Activated CD4-positive, alpha-beta memory T cell treated with anti-CD3 and anti-CD28 coated beads, Interleukin-2, amount 10 ng/mL, durations not matched to agents 7 days and 5 days (primary cell): Measurements from ENCODE around the gene SPAG7. TPM values are rescaled to one million over a fixed set of nuclear protein-coding genes. Genes with fewer than 3 reads are reported as not detected.

Experiments used
- CTCF ChIA-PET: fragments of 350-600 bp; sonication (Branson Sonifier 250); formaldehyde crosslinking; loops from one replicate; lab custom pipeline; 2021; ENCODE audit warnings: antibody characterized with exemption, inconsistent platforms; lab: Charles Lee
- POLR2A ChIA-PET: fragments of 350-600 bp; sonication (Branson Sonifier 250); formaldehyde crosslinking; loops from one replicate; lab custom pipeline; 2021; ENCODE audit warnings: antibody characterized with exemption; lab: Charles Lee
- DNase-seq: peaks from one replicate; pipeline ENCODE4 v3.0.0-alpha.2; 2020
- H3K27ac Mint-ChIP-seq: one replicate; pipeline ENCODE4 v1.8.0; 2021; ENCODE audit warnings: mild to moderate bottlenecking, mixed read lengths
- H3K27me3 Mint-ChIP-seq: one replicate; pipeline ENCODE4 v1.8.0; 2021; ENCODE audit warnings: mixed read lengths
- H3K36me3 Mint-ChIP-seq: one replicate; pipeline ENCODE4 v1.8.0; 2021; ENCODE audit warnings: low read depth, mixed read lengths
- H3K4me1 Mint-ChIP-seq: one replicate; pipeline ENCODE4 v1.8.0; 2021; ENCODE audit warnings: mixed read lengths
- H3K4me3 Mint-ChIP-seq: one replicate; pipeline ENCODE4 v1.8.0; 2021; ENCODE audit warnings: mild to moderate bottlenecking, mixed read lengths
- H3K9me3 Mint-ChIP-seq: one replicate; pipeline ENCODE4 v1.8.0; 2021; ENCODE audit warnings: mixed read lengths
- total RNA-seq, 2 experiments: library from RNA; stranded (reverse); gene quantifications; one replicate each; pipeline ENCODE4 v1.2.3, GENCODE V29; 2021

Gene SPAG7
- total RNA-seq, 2 experiments from 2014 or later, result 53.0 to 58.2 TPM

DNA sequence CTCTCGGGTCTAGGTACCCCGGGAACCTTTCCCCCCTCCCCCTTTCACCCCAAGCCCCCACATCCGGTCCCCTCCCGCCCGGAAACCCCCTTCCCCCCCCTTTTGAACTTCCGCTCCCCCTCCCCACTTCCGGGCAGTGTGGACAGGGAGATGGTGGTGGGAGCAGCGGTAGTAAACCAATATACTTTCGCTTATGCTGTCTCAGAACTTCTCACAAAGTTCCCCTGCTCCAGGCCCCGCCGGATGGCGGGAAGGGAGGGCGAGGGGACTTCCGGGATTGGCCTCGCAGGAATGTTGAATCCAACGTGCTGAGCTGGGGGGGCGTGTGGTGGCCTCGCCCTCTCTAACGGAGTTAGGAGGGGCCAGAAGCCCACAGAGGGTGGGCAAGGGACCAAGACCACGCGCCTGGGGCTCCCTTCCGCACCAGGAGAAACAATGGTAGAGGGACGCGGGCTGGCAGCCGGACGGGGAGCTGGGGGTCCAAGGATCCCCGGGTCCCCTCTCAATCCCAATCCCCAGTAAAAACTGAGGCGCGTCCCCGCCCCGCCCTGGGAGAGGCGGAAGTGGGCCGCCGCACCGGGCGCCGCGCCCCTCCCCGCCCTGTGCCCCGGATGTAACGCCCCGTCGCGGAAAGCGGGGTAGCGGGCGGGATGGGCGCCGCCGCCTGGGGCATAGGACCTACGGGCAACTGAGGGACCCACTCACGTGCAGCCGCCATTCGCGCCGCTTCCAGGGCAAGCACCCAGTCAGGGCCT, 20.0 kb downstream of the SPAG7 start:
- DNase-seq, result peak; percentile 81
- CTCF ChIA-PET, result interaction anchor here (1.1 to 2.2 kb wide), 3 partner anchors 15 to 22 kb away, joined by 4 to 10 read pairs (median 6); partner anchors contain the start of gene SPAG7
- Mint-ChIP-seq H3K9me3 (no peaks in the 10 kb centered on the region), H3K27ac (peak overlapping the region; percentile 100), H3K4me1 (peaks cover 56% of the 10 kb centered on the region), H3K27me3 (no peaks in the 10 kb centered on the region), H3K36me3 (peaks cover 56% of the 10 kb centered on the region), H3K4me3 (peak overlapping the region; percentile 96)
- POLR2A ChIA-PET, result interaction anchor here (0.6 to 20.7 kb wide), 20 partner anchors 6 to 243 kb away, joined by 3 to 711 read pairs (median 7); partner anchors contain the start of genes ARRB2, C17orf107, CAMTA2 and ENO3

DNA sequence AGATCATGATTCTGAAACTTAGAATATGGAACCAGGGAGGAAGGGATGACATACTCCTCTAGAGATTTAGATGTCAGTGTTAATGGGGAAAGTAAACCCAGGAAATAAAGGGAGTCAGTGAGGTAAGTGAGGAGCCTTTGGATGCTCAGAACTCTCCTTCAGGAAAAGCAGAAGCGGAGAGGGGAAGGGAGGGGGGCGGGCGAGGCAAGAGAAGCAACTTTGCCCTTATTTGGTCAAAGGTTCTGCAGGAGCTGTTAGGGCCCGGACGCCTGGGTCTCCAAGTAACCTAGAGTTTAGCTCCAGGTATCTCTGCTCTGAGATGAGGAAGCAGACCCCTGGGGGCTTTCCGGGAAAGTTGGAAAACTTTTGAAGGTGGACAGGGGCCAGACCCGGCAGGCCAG, 20.6 kb downstream of the SPAG7 start:
- Mint-ChIP-seq H3K9me3 (no peaks in the 10 kb centered on the region), H3K4me3 (peak overlapping the region; percentile 96), H3K36me3 (peaks cover 62% of the 10 kb centered on the region), H3K4me1 (peaks cover 62% of the 10 kb centered on the region), H3K27me3 (no peaks in the 10 kb centered on the region), H3K27ac (peak overlapping the region; percentile 100)
- CTCF ChIA-PET, result interaction anchor here (2.2 kb wide), 1 partner anchor 21 kb away, joined by 10 read pairs; the partner anchor contains the start of gene SPAG7
- DNase-seq, result no peak
- POLR2A ChIA-PET, result interaction anchor here (0.6 to 20.7 kb wide), 17 partner anchors 6 to 244 kb away, joined by 3 to 711 read pairs (median 9); partner anchors contain the start of genes ARRB2, C17orf107, CAMTA2 and ENO3

DNA sequence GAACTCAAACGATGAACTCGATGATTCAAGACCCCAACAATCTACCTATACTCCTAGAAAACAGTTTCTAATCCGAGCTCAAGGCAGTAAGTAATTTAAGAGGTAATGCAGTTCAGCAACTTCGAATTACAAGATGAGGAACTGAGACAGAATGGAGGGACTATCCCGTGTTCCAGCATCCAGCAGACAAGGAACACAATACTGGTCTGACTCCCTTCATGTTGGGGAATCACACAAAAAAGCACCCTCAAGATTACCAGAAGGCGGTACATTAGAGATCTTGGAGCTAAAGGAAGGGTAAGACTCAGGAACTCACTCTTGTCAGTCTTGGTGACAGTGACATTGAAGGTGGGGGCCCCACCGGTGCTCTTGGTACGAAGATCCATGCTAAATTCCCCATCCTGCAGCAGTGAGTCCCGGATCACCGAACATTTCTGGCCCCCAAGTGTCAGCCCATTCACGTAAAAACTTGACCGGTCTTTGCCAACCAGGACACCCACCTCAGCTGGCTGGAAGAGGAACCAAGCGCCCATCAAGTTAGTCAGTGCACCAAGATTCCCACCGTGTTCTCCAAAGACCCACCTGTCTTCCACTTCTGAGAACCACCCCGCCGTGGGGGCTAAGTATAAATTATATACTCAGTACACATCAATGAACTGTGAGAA, 21.2 kb downstream of the SPAG7 start:
- Mint-ChIP-seq H3K4me3 (peak overlapping the region; percentile 96), H3K36me3 (peaks cover 67% of the 10 kb centered on the region), H3K9me3 (no peaks in the 10 kb centered on the region), H3K27me3 (no peaks in the 10 kb centered on the region), H3K27ac (peak overlapping the region; percentile 100), H3K4me1 (peaks cover 62% of the 10 kb centered on the region)
- DNase-seq, result no peak
- ChIA-PET POLR2A (interaction anchor here (0.9 to 20.7 kb wide), 13 partner anchors 7 to 580 kb away, joined by 3 to 711 read pairs (median 11); partner anchors contain the start of genes ARRB2, C17orf107, CAMTA2 and ENO3), CTCF (interaction anchor here (0.6 kb wide), 1 partner anchor 70 kb away, joined by 3 read pairs; no protein-coding TSS in a partner anchor)

DNA sequence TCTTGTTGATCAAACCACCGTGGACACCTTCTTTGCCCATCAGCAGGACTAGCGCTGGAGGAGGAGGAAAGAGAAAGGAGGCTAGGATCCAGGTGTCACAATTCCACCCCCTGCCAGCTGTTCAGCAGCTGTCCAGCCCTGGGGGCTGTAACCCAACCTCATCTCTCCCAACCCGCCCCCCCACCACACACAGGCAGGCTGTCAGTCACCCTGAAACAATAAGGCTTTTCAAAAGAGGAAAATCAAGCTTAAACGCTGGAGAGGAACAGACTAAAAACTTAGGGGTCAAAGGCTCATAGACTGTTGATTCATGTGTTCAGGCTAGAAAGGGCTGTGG, 21.7 kb downstream of the SPAG7 start:
- Mint-ChIP-seq H3K27me3 (no peaks in the 10 kb centered on the region), H3K4me3 (peak overlapping the region; percentile 96), H3K27ac (peak overlapping the region; percentile 100), H3K4me1 (peaks cover 57% of the 10 kb centered on the region), H3K36me3 (peaks cover 73% of the 10 kb centered on the region), H3K9me3 (no peaks in the 10 kb centered on the region)
- ChIA-PET CTCF (interaction anchor here (0.6 kb wide), 1 partner anchor 71 kb away, joined by 3 read pairs; no protein-coding TSS in a partner anchor), POLR2A (interaction anchor here (0.9 to 20.7 kb wide), 10 partner anchors 8 to 580 kb away, joined by 3 to 711 read pairs (median 13); partner anchors contain the start of genes ARRB2, C17orf107, CAMTA2 and ENO3)
- no peak for DNase-seq

DNA sequence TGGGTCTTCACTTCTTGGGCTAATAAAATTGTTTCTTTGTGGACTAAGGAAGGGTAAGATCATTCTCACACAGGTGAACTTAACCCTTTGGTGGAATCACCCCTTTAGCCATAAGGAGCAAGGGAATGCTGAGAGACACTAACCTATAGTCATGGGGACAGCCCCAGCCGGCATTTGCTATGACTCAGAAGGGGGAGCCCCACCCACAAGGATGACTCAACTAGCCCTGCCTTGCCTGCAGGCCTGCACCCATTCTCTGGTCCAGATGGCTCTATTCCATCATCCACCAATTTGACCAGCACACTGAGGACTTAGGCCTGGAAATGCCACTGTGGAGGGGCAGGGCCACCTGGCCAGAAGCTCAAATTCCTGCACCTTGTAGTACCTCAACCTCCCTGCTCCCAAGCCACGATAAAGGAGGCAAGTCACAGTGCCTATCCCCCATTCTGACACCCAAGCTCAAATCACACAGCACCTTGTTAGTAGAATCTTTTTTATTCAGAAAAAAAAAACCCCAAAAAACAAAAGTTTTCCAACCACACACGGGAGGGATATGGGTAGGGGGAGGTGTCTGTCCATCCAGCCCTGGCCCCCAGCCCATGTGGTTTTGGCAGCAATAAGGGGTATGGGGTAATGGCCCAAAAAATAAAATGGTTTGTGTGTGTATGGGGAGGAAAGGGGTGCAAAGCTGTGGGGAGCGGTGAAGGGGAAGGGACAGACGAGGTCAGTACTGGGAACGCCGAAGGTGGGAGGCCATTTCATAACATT, 22.3 kb downstream of the SPAG7 start:
- H3K36me3 Mint-ChIP-seq, result peaks cover 78% of the 10 kb centered on the region
- CTCF ChIA-PET, result interaction anchor here (0.6 to 1.2 kb wide), 2 partner anchors 22 to 71 kb away, joined by 3 read pairs; partner anchors contain the start of gene SPAG7

DNA sequence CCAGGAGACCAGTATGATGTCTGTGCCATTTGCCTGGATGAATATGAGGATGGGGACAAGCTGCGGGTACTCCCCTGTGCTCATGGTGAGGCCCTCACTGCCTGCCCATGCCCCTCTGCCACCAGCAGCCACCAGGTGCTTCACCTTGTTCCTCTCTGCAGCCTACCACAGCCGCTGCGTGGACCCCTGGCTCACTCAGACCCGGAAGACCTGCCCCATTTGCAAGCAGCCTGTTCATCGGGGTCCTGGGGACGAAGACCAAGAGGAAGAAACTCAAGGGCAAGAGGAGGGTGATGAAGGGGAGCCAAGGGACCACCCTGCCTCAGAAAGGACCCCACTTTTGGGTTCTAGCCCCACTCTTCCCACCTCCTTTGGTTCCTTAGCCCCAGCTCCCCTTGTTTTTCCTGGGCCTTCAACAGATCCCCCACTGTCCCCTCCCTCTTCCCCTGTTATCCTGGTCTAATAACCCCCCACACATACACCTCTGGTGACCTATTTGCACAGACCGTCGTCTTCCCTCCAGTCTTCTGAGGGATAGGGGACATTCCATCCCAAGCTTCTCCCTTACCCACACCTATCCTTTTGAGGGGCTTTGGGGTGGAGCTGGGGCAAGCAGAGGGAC, 23.0 kb downstream of the SPAG7 start:
- Mint-ChIP-seq H3K9me3 (no peaks in the 10 kb centered on the region), H3K4me1 (peaks cover 48% of the 10 kb centered on the region), H3K27ac (peak overlapping the region; percentile 100), H3K4me3 (peak overlapping the region; percentile 96), H3K36me3 (peaks cover 82% of the 10 kb centered on the region), H3K27me3 (no peaks in the 10 kb centered on the region)
- peak; percentile 45 for DNase-seq
- ChIA-PET CTCF (interaction anchor here (1.2 kb wide), 1 partner anchor 23 kb away, joined by 3 read pairs; the partner anchor contains the start of gene SPAG7), POLR2A (interaction anchor here (1.7 to 20.7 kb wide), 7 partner anchors 9 to 230 kb away, joined by 7 to 711 read pairs (median 43); partner anchors contain the start of genes C17orf107, CAMTA2, ENO3 and INCA1)

More for the DNA sequence above, 22.3 kb downstream of the SPAG7 start:
- H3K27ac Mint-ChIP-seq, result peak overlapping the region; percentile 100
- peak; percentile 89 for DNase-seq
- POLR2A ChIA-PET, result interaction anchor here (0.9 to 20.7 kb wide), 9 partner anchors 8 to 579 kb away, joined by 3 to 711 read pairs (median 11); partner anchors contain the start of genes C17orf107, CAMTA2, ENO3 and INCA1
- H3K4me3 Mint-ChIP-seq, result peak overlapping the region; percentile 96
- H3K27me3 Mint-ChIP-seq, result no peaks in the 10 kb centered on the region
- no peaks in the 10 kb centered on the region for H3K9me3 Mint-ChIP-seq
- peaks cover 51% of the 10 kb centered on the region for H3K4me1 Mint-ChIP-seq

DNA sequence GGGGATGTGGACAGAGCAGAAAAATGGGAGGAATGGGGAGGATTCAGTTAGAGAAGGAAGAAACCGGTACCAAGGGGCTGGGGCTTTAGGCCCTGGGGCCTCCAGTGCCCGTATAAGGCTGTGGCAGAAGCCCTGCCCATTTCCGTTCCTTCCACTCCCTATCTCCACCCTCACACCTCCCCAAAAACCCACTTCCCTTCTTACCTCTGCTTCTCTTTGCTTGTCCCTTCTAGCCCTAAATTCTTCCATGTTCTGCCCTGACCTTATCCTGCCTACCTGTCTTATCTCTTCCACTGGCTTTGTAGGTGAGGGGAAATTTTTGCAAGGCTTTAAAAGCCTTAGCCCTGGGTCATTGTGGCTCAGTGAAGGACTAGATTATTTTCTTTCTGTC, 23.5 kb downstream of the SPAG7 start:
- ChIA-PET CTCF (interaction anchor here (1.1 to 1.2 kb wide), 2 partner anchors 23 to 41 kb away, joined by 3 read pairs; partner anchors contain the start of genes CHRNE and SPAG7), POLR2A (interaction anchor here (0.8 to 20.7 kb wide), 4 partner anchors 10 to 43 kb away, joined by 3 to 711 read pairs (median 176); partner anchors contain the start of genes CAMTA2, ENO3, PFN1 and SPAG7)
- Mint-ChIP-seq H3K9me3 (no peaks in the 10 kb centered on the region), H3K27me3 (no peaks in the 10 kb centered on the region), H3K4me1 (peaks cover 48% of the 10 kb centered on the region), H3K27ac (peak overlapping the region; percentile 100), H3K36me3 (peaks cover 85% of the 10 kb centered on the region), H3K4me3 (peak overlapping the region; percentile 96)
- DNase-seq, result peak; percentile 78

DNA sequence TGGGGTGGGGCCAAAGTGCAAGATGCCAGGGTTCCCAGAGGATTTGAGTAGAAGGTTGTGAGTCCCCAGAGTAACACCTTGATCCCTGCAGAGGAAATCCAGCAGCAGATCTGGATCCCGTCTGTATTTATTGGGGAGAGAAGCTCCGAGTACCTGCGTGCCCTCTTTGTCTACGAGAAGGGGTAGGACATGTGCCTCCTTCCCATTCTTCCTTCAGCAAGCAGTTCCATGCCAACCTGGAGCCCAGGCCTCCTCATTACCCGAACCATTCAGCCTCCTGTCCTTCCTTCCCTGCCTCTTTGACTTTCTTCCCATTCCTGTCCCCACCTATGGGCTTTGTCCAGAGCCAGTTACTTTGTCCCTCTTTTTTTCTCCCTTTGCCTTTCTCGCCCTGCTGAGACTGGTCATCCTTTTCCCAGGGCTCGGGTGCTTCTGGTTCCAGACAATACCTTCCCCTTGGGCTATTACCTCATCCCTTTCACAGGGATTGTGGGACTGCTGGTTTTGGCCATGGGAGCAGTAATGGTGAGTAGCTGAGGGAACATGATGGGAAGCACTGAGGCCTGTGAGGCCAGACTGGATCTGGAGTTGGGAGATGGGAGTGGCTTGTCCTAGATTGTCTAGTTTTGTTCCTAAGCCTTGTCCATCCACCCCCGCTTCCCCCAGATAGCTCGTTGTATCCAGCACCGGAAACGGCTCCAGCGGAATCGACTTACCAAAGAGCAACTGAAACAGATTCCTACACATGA, 24.7 kb downstream of the SPAG7 start:
- no peaks in the 10 kb centered on the region for H3K9me3 Mint-ChIP-seq
- H3K36me3 Mint-ChIP-seq, result peaks cover 90% of the 10 kb centered on the region
- no peak for DNase-seq
- CTCF ChIA-PET, result interaction anchor here (1.1 kb wide), 1 partner anchor 40 kb away, joined by 3 read pairs; the partner anchor contains the start of gene CHRNE
- peak overlapping the region; percentile 100 for H3K27ac Mint-ChIP-seq
- H3K27me3 Mint-ChIP-seq, result no peaks in the 10 kb centered on the region
- POLR2A ChIA-PET, result interaction anchor here (1.7 to 20.7 kb wide), 5 partner anchors 11 to 231 kb away, joined by 4 to 711 read pairs (median 122); partner anchors contain the start of genes CAMTA2, ENO3, INCA1 and KIF1C
- peaks cover 57% of the 10 kb centered on the region for H3K4me1 Mint-ChIP-seq
- peak overlapping the region; percentile 96 for H3K4me3 Mint-ChIP-seq

DNA sequence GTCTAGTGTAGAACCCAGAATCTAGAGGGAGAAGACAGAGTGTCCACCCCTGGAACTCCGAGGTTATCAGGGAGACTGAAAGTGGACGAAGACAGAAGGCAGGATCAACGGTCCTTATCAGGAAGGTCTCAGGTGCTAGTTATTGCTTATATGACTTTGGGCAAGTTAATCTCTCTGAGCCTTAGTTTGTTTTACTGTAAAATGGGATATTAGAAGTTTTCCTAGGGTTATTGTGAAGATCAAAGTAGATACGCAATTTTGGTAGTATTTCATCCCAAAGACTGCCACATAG, 26.4 kb downstream of the SPAG7 start:
- H3K27me3 Mint-ChIP-seq, result no peaks in the 10 kb centered on the region
- CTCF ChIA-PET, result interaction anchor here (1.9 kb wide), 1 partner anchor 46 kb away, joined by 7 read pairs; the partner anchor contains the start of gene CAMTA2

DNA sequence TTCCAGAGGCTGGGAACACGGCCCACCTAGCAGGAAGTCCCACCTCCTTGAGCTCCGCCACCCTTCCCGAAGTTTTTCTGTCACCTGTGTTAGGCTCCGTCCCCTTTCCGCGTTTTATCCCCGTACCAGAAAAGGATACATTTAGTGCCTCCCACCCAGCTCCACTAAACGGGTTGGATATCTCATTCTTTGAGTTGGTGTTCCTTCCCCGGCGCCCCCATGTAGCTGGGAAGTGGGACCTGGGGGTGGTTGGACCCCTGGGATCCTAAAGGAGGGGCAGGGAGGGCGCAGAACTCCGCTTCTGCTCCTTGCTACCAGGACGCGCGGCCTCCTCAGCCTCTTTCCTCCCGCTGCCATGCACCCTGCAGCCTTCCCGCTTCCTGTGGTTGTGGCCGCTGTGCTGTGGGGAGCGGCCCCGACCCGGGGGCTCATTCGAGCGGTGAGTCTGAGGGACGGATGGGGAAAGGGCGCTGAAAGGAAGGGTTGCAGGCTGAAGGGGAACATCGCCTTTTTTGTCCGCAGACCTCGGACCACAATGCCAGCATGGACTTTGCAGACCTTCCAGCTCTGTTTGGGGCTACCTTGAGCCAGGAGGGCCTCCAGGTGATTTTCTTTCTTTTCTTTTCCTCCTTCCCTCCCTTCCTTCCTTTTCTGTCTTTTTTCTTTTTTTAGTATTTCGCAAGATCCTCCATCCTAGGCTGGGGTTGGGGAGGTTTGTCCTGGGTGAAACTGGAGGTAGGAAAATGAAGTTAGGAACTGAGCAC, 26.9 kb downstream of the SPAG7 start:
- H3K36me3 Mint-ChIP-seq, result peaks cover 91% of the 10 kb centered on the region
- peak overlapping the region; percentile 100 for H3K27ac Mint-ChIP-seq
- ChIA-PET CTCF (interaction anchor here (0.6 to 2.7 kb wide), 17 partner anchors 8 to 231 kb away, joined by 3 to 29 read pairs (median 4); partner anchors contain the start of genes ARRB2, C17orf107, CAMTA2 and CHRNE), POLR2A (interaction anchor here (0.9 to 20.7 kb wide), 19 partner anchors 9 to 798 kb away, joined by 3 to 711 read pairs (median 8); partner anchors contain the start of genes C17orf107, CAMTA2, CYB5D2 and ENO3)
- H3K27me3 Mint-ChIP-seq, result no peaks in the 10 kb centered on the region
- peaks cover 65% of the 10 kb centered on the region for H3K4me1 Mint-ChIP-seq
- peak overlapping the region; percentile 96 for H3K4me3 Mint-ChIP-seq
- H3K9me3 Mint-ChIP-seq, result no peaks in the 10 kb centered on the region
- DNase-seq, result peak; percentile 67

More for the DNA sequence above, 26.4 kb downstream of the SPAG7 start:
- Mint-ChIP-seq H3K4me1 (peaks cover 61% of the 10 kb centered on the region), H3K36me3 (peaks cover 91% of the 10 kb centered on the region), H3K9me3 (no peaks in the 10 kb centered on the region), H3K27ac (peak overlapping the region; percentile 100), H3K4me3 (peak overlapping the region; percentile 96)
- POLR2A ChIA-PET, result interaction anchor here (1.9 to 20.7 kb wide), 5 partner anchors 12 to 230 kb away, joined by 4 to 711 read pairs (median 122); partner anchors contain the start of genes C17orf107, CAMTA2, ENO3 and PFN1
- no peak for DNase-seq
